ENCODE data around the gene PPP1R3D. TPM values are rescaled to one million over a fixed set of nuclear protein-coding genes. Genes with fewer than 3 reads are reported as not detected.

PPP1R3D gene
- total RNA-seq, 1 donor from 2014 or later = 3.5 TPM

GRCh38 chr20:59939052-59939878 is 840 bp downstream of the PPP1R3D start:
- peak; percentile 39 for DNase-seq (ENCODE audit: low spot score)
- H3K4me1 Mint-ChIP-seq (ENCODE audit: unreplicated experiment) = peaks cover 12% of the 10 kb centered on the region
- no peaks in the 10 kb centered on the region for H3K9me3 Mint-ChIP-seq (ENCODE audit: unreplicated experiment)
- peaks cover 14% of the 10 kb centered on the region for H3K27me3 Mint-ChIP-seq (ENCODE audit: unreplicated experiment)
- no peak overlapping the region for H3K4me3 Mint-ChIP-seq (ENCODE audit: unreplicated experiment)
- H3K27ac Mint-ChIP-seq (ENCODE audit: unreplicated experiment) = no peak overlapping the region
- H3K36me3 Mint-ChIP-seq (ENCODE audit: low read depth, unreplicated experiment) = no peaks in the 10 kb centered on the region
- TF ChIP-seq CTCF (IDR thresholded peaks at IDR 0.05; ENCODE audit: unreplicated experiment) = no peak

DNA sequence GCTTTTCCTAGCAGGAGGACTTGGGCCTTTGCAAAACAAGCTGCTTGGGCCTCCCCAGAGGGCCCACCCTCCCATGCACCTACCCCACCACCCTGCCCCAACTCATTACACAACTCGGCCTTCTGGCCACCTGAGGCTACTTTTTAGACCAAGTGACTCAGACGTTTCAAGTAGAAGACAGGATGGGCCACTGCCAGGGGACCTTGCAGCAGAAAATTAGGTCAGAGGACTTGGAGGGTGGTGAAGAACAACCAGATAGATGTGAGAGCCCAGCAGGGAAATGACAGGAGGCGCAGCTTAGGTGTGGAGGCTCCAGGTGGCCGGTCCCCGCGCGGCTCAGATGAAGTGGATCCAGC is 1.4 kb downstream of the PPP1R3D start:
- Mint-ChIP-seq H3K4me3 (ENCODE audit: unreplicated experiment) (peak overlapping the region; percentile 91), H3K9me3 (ENCODE audit: unreplicated experiment) (no peaks in the 10 kb centered on the region), H3K27ac (ENCODE audit: unreplicated experiment) (peak overlapping the region; percentile 86), H3K36me3 (ENCODE audit: low read depth, unreplicated experiment) (no peaks in the 10 kb centered on the region), H3K4me1 (ENCODE audit: unreplicated experiment) (peaks cover 13% of the 10 kb centered on the region), H3K27me3 (ENCODE audit: unreplicated experiment) (peaks cover 15% of the 10 kb centered on the region)
- DNase-seq (ENCODE audit: low spot score) = no peak
- no peak for TF ChIP-seq CTCF (IDR thresholded peaks at IDR 0.05; ENCODE audit: unreplicated experiment)

- Mint-ChIP-seq H3K4me1 (ENCODE audit: unreplicated experiment) (peaks cover 13% of the 10 kb centered on the region), H3K27me3 (ENCODE audit: unreplicated experiment) (peaks cover 15% of the 10 kb centered on the region), H3K4me3 (ENCODE audit: unreplicated experiment) (peak overlapping the region; percentile 91), H3K9me3 (ENCODE audit: unreplicated experiment) (no peaks in the 10 kb centered on the region), H3K36me3 (ENCODE audit: low read depth, unreplicated experiment) (no peaks in the 10 kb centered on the region), H3K27ac (ENCODE audit: unreplicated experiment) (peak overlapping the region; percentile 86)
- DNase-seq (ENCODE audit: low spot score) = no peak
- no peak for TF ChIP-seq CTCF (IDR thresholded peaks at IDR 0.05; ENCODE audit: unreplicated experiment)
These were observed 1.9 kb downstream of the PPP1R3D start for GRCh38 chr20:59938221-59938620.

GRCh38 chr20:59937150-59937549 is 3.0 kb downstream of the PPP1R3D start:
- no peak overlapping the region for H3K27ac Mint-ChIP-seq (ENCODE audit: unreplicated experiment)
- H3K27me3 Mint-ChIP-seq (ENCODE audit: unreplicated experiment) = peaks cover 15% of the 10 kb centered on the region
- no peak overlapping the region for H3K4me3 Mint-ChIP-seq (ENCODE audit: unreplicated experiment)

More at GRCh38 chr20:59937150-59937549, 3.0 kb downstream of the PPP1R3D start:
- no peak for DNase-seq (ENCODE audit: low spot score)
- no peaks in the 10 kb centered on the region for H3K9me3 Mint-ChIP-seq (ENCODE audit: unreplicated experiment)
- no peaks in the 10 kb centered on the region for H3K36me3 Mint-ChIP-seq (ENCODE audit: low read depth, unreplicated experiment)
- peaks cover 13% of the 10 kb centered on the region for H3K4me1 Mint-ChIP-seq (ENCODE audit: unreplicated experiment)
- TF ChIP-seq CTCF (IDR thresholded peaks at IDR 0.05; ENCODE audit: unreplicated experiment) = no peak

Data from endothelial cell (in vitro differentiated cells).